ENCODE data around the gene UBXN2A. TPM values are rescaled to one million over a fixed set of nuclear protein-coding genes. Genes with fewer than 3 reads are reported as not detected.

The UBXN2A gene
- polyA plus RNA-seq, 3 donors = 2.0 to 6.8 (median 5.5) TPM

GRCh38 chr2:23988371-23988770 is 48.1 kb downstream of the UBXN2A start:
- Histone ChIP-seq H3K4me2 (replicated peaks; ENCODE audit: extremely low read depth, low read length, poor library complexity, severe bottlenecking) (no peak overlapping the region), H3K4me1 (ENCODE audit: control insufficient read depth in 1 of 2, insufficient read depth in 2 of 2, low read length in 2 of 2) (no peaks in the 10 kb centered on the region), H3K36me3 (replicated peaks in 1 of 2; ENCODE audit: control insufficient read depth in 1 of 2, insufficient read depth in 2 of 2, low read length in 2 of 2) (peaks cover 20 to 27% of the 10 kb centered on the region in 2 donors), H3K79me2 (ENCODE audit: insufficient read depth, low read length) (no peaks in the 10 kb centered on the region), H3K4me3 (replicated peaks in 1 of 3; ENCODE audit: low read depth in 2 of 3, low read length in 3 of 3) (no peak overlapping the region), H2AFZ (ENCODE audit: insufficient read depth, low read depth, low read length, poor library complexity, severe bottlenecking) (no peak overlapping the region), H3K9ac (ENCODE audit: insufficient read depth, low read length, poor library complexity, severe bottlenecking) (no peak overlapping the region), H4K20me1 (ENCODE audit: insufficient read depth, low read length) (no peaks in the 10 kb centered on the region), H3K27ac (ENCODE audit: low read depth in 1 of 2, low read length in 2 of 2) (no peak overlapping the region), H3K9me3 (replicated peaks in 1 of 2; ENCODE audit: control insufficient read depth in 1 of 2, insufficient read depth in 1 of 2, low read length in 2 of 2) (no peaks in the 10 kb centered on the region), H3K27me3 (ENCODE audit: control insufficient read depth in 2 of 2, insufficient read depth in 2 of 2, low read length in 2 of 2) (no peaks in the 10 kb centered on the region)
- Mint-ChIP-seq H3K4me1 (no peaks in the 10 kb centered on the region), H3K27ac (no peak overlapping the region), H3K36me3 (peaks cover 14 to 43% of the 10 kb centered on the region in 2 donors), H3K27me3 (ENCODE audit: low read depth in 3 of 3) (no peaks in the 10 kb centered on the region), H3K9me3 (peaks cover 0 to 4% (median 0%) of the 10 kb centered on the region in 7 donors), H3K4me3 (no peak overlapping the region)
- intact Hi-C loops (cut with micrococcal nuclease) = no loop called here
- peak in 1 of 3 donors; percentile 19 for DNase-seq
- TF ChIP-seq, protein P1, sequence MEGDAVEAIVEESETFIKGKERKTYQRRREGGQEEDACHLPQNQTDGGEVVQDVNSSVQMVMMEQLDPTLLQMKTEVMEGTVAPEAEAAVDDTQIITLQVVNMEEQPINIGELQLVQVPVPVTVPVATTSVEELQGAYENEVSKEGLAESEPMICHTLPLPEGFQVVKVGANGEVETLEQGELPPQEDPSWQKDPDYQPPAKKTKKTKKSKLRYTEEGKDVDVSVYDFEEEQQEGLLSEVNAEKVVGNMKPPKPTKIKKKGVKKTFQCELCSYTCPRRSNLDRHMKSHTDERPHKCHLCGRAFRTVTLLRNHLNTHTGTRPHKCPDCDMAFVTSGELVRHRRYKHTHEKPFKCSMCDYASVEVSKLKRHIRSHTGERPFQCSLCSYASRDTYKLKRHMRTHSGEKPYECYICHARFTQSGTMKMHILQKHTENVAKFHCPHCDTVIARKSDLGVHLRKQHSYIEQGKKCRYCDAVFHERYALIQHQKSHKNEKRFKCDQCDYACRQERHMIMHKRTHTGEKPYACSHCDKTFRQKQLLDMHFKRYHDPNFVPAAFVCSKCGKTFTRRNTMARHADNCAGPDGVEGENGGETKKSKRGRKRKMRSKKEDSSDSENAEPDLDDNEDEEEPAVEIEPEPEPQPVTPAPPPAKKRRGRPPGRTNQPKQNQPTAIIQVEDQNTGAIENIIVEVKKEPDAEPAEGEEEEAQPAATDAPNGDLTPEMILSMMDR (IDR thresholded peaks at IDR 0.05) = no peak
- WGBS (ENCODE audit: insufficient coverage) = no CpG with 5 or more reads among the region's 2 CpGs

- Histone ChIP-seq H3K79me2 (ENCODE audit: insufficient read depth, low read length) (no peaks in the 10 kb centered on the region), H4K20me1 (ENCODE audit: insufficient read depth, low read length) (no peaks in the 10 kb centered on the region), H3K9me3 (replicated peaks in 1 of 2; ENCODE audit: control insufficient read depth in 1 of 2, insufficient read depth in 1 of 2, low read length in 2 of 2) (no peaks in the 10 kb centered on the region), H3K27me3 (ENCODE audit: control insufficient read depth in 2 of 2, insufficient read depth in 2 of 2, low read length in 2 of 2) (no peaks in the 10 kb centered on the region), H3K4me3 (replicated peaks in 1 of 3; ENCODE audit: low read depth in 2 of 3, low read length in 3 of 3) (no peak overlapping the region), H2AFZ (ENCODE audit: insufficient read depth, low read depth, low read length, poor library complexity, severe bottlenecking) (no peak overlapping the region), H3K4me2 (replicated peaks; ENCODE audit: extremely low read depth, low read length, poor library complexity, severe bottlenecking) (no peak overlapping the region), H3K9ac (ENCODE audit: insufficient read depth, low read length, poor library complexity, severe bottlenecking) (no peak overlapping the region), H3K4me1 (ENCODE audit: control insufficient read depth in 1 of 2, insufficient read depth in 2 of 2, low read length in 2 of 2) (no peaks in the 10 kb centered on the region), H3K27ac (ENCODE audit: low read depth in 1 of 2, low read length in 2 of 2) (no peak overlapping the region), H3K36me3 (replicated peaks in 1 of 2; ENCODE audit: control insufficient read depth in 1 of 2, insufficient read depth in 2 of 2, low read length in 2 of 2) (peaks cover 0 to 7% of the 10 kb centered on the region in 2 donors)
- intact Hi-C loops (cut with micrococcal nuclease) = no loop called here
- DNase-seq = no peak
- H3K9me3 Mint-ChIP-seq = no peaks in the 10 kb centered on the region
- peaks cover 10 to 32% of the 10 kb centered on the region in 2 donors for H3K36me3 Mint-ChIP-seq
- peaks cover 0 to 2% (median 0%) of the 10 kb centered on the region in 3 donors for H3K27me3 Mint-ChIP-seq (ENCODE audit: low read depth in 3 of 3)
- TF ChIP-seq, protein P1 (IDR thresholded peaks at IDR 0.05) = no peak
- H3K4me1 Mint-ChIP-seq = no peaks in the 10 kb centered on the region
- no peak overlapping the region for H3K4me3 Mint-ChIP-seq
- H3K27ac Mint-ChIP-seq = no peak overlapping the region
- no CpG with 5 or more reads among the region's 1 CpG for WGBS (ENCODE audit: insufficient coverage)
These were observed 52.7 kb downstream of the UBXN2A start for GRCh38 chr2:23992931-23993330.

Data from CD14-positive monocyte (primary cell).